Karpas-422 (cell line): Measurements from ENCODE around the gene UBAC1. TPM values are rescaled to one million over a fixed set of nuclear protein-coding genes. Genes with fewer than 3 reads are reported as not detected.
"Not testable (repeated sequence)": the region's sequence is repeated elsewhere in the genome, so short reads cannot be mapped to it uniquely, and the experiment has no call there.

Experiments used
- DNase-seq: peaks from one replicate; pipeline ENCODE4 v3.0.0-alpha.2; 2015
- H2AFZ ChIP-seq: fragments of 200-600 bp; sonication (generic); 2 replicates; pipeline ENCODE4 v1.6.1; 2014; ENCODE audit warnings: antibody characterized with exemption, low read length, mixed read lengths
- H3K27ac ChIP-seq: fragments of 200-600 bp; sonication (generic); 2 replicates; pipeline ENCODE4 v1.5.1; 2014; ENCODE audit warnings: mild to moderate bottlenecking, low read length, moderate library complexity
- H3K27me3 ChIP-seq: fragments of 200-600 bp; sonication (generic); 2 replicates; pipeline ENCODE4 v1.6.1; 2014; ENCODE audit warnings: low read length, mixed read lengths
- H3K36me3 ChIP-seq: fragments of 200-600 bp; sonication (generic); 2 replicates; pipeline ENCODE4 v1.6.1; 2014; ENCODE audit warnings: low read length, mixed read lengths; ENCODE audit not compliant: insufficient read depth
- H3K4me1 ChIP-seq: fragments of 200-600 bp; sonication (generic); 2 replicates; pipeline ENCODE4 v1.6.1; 2014; ENCODE audit warnings: mild to moderate bottlenecking, low read length, mixed read lengths
- H3K4me2 ChIP-seq: fragments of 200-600 bp; sonication (generic); 2 replicates; pipeline ENCODE4 v1.6.1; 2014; ENCODE audit warnings: low read length, low read depth, mild to moderate bottlenecking; ENCODE audit not compliant: poor library complexity, severe bottlenecking
- H3K4me3 ChIP-seq: fragments of 200-600 bp; sonication (generic); 2 replicates; pipeline ENCODE4 v1.5.1; 2014; ENCODE audit warnings: mild to moderate bottlenecking, antibody characterized with exemption, low read length, mixed read lengths
- H3K79me2 ChIP-seq: fragments of 200-600 bp; sonication (generic); 2 replicates; pipeline ENCODE4 v1.6.1; 2014; ENCODE audit warnings: mild to moderate bottlenecking, low read length, mixed read lengths
- H3K9ac ChIP-seq: fragments of 200-600 bp; sonication (generic); 2 replicates; pipeline ENCODE4 v1.6.0; 2014; ENCODE audit warnings: low read length
- H3K9me2 ChIP-seq: fragments of 200-600 bp; sonication (generic), shearing (Covaris generic); replicated peaks from 2 replicates; pipeline ENCODE4 v1.6.0; 2014; ENCODE audit warnings: mild to moderate bottlenecking, low read length, moderate library complexity; ENCODE audit not compliant: insufficient read depth
- H3K9me3 ChIP-seq: fragments of 300-700, 200-600 bp; sonication (generic); 2 replicates; pipeline ENCODE4 v1.6.1; 2014; ENCODE audit warnings: low read length, mixed read lengths
- H4K20me1 ChIP-seq: fragments of 200-600 bp; sonication (generic); 2 replicates; pipeline ENCODE4 v1.6.1; 2014; ENCODE audit warnings: mild to moderate bottlenecking, antibody characterized with exemption, low read length, low read depth; ENCODE audit not compliant: insufficient read depth
- total RNA-seq: library from RNA; depleted of rRNA; stranded (reverse); fragments of >200 nt; shearing (Covaris generic); gene quantifications from 2 replicates; pipeline ENCODE4 v1.2.3, GENCODE V29; 2014; ENCODE audit warnings: low replicate concordance

The UBAC1 gene
- total RNA-seq, 1 experiment from 2014 or later = 32.1 TPM

- no peak for DNase-seq
- Histone ChIP-seq H3K9me3 (no peaks in the 10 kb centered on the region), H3K4me1 (no peaks in the 10 kb centered on the region), H3K36me3 (peaks cover 10% of the 10 kb centered on the region; the same call in 1 of the 2 replicates), H4K20me1 (0 out of 2 replicates have a peak, but pooled peaks cover 4% of the 10 kb centered on the region), H3K4me3 (no peak overlapping the region), H3K27ac (no peak overlapping the region), H3K9me2 (no peaks in the 10 kb centered on the region), H3K4me2 (no peak overlapping the region), H3K79me2 (peaks cover 34% of the 10 kb centered on the region), H2AFZ (no peak overlapping the region), H3K27me3 (no peaks in the 10 kb centered on the region), H3K9ac (no peak overlapping the region)
Observed at GRCh38 chr9:135952664-135953206, 8.4 kb downstream of the UBAC1 start.

GRCh38 chr9:135951889-135952663 is 9.1 kb downstream of the UBAC1 start:
- H3K9ac ChIP-seq = no peak overlapping the region

GRCh38 chr9:135951310-135951709 is 9.9 kb downstream of the UBAC1 start:
- not testable (repeated sequence) for H3K27ac ChIP-seq, H3K27me3 ChIP-seq, H3K36me3 ChIP-seq, H3K9me2 ChIP-seq, H3K9me3 ChIP-seq, H3K4me1 ChIP-seq, H2AFZ ChIP-seq, H3K4me2 ChIP-seq, DNase-seq, H3K4me3 ChIP-seq, H4K20me1 ChIP-seq, H3K9ac ChIP-seq
- H3K79me2 ChIP-seq = peaks cover 20% of the 10 kb centered on the region

More at GRCh38 chr9:135951889-135952663, 9.1 kb downstream of the UBAC1 start:
- no peaks in the 10 kb centered on the region for H3K9me3 ChIP-seq
- no peaks in the 10 kb centered on the region for H3K27me3 ChIP-seq
- 0 out of 2 replicates have a peak, but pooled peaks cover 4% of the 10 kb centered on the region for H4K20me1 ChIP-seq
- no peak overlapping the region for H3K4me3 ChIP-seq
- no peak for DNase-seq
- peaks cover 10% of the 10 kb centered on the region; the same call in 1 of the 2 replicates for H3K36me3 ChIP-seq
- peaks cover 28% of the 10 kb centered on the region for H3K79me2 ChIP-seq
- no peak overlapping the region for H2AFZ ChIP-seq
- no peaks in the 10 kb centered on the region for H3K9me2 ChIP-seq
- no peaks in the 10 kb centered on the region for H3K4me1 ChIP-seq
- H3K4me2 ChIP-seq = no peak overlapping the region
- H3K27ac ChIP-seq = no peak overlapping the region

GRCh38 chr9:135950841-135951240 is 10.3 kb downstream of the UBAC1 start:
- peaks cover 15% of the 10 kb centered on the region for H3K79me2 ChIP-seq
- H3K27ac ChIP-seq, H3K9me2 ChIP-seq, H3K4me1 ChIP-seq, H3K4me2 ChIP-seq, H4K20me1 ChIP-seq, DNase-seq, H2AFZ ChIP-seq, H3K4me3 ChIP-seq, H3K9ac ChIP-seq, H3K27me3 ChIP-seq, H3K9me3 ChIP-seq, H3K36me3 ChIP-seq: not testable (repeated sequence)

- peaks cover 10% of the 10 kb centered on the region; the same call in 1 of the 2 replicates for H3K36me3 ChIP-seq
Observed at GRCh38 chr9:135950135-135950682, 11.0 kb downstream of the UBAC1 start.

GRCh38 chr9:135949501-135950134 is 11.6 kb downstream of the UBAC1 start:
- Histone ChIP-seq H3K4me3 (no peak overlapping the region), H3K27me3 (no peaks in the 10 kb centered on the region), H3K9me2 (no peaks in the 10 kb centered on the region), H4K20me1 (no peaks in the 10 kb centered on the region), H3K9ac (no peak overlapping the region), H3K27ac (no peak overlapping the region), H3K79me2 (peaks cover 11% of the 10 kb centered on the region; the same call in 1 of the 2 replicates), H3K4me2 (no peak overlapping the region), H3K9me3 (no peaks in the 10 kb centered on the region), H2AFZ (no peak overlapping the region), H3K4me1 (no peaks in the 10 kb centered on the region), H3K36me3 (peaks cover 7% of the 10 kb centered on the region; the same call in 1 of the 2 replicates)
- no peak for DNase-seq

More at GRCh38 chr9:135950135-135950682, 11.0 kb downstream of the UBAC1 start:
- H3K9me3 ChIP-seq = no peaks in the 10 kb centered on the region
- no peak for DNase-seq
- H3K4me3 ChIP-seq = no peak overlapping the region
- H2AFZ ChIP-seq = no peak overlapping the region
- H3K79me2 ChIP-seq = peaks cover 9% of the 10 kb centered on the region; the same call in 1 of the 2 replicates
- H3K27me3 ChIP-seq = no peaks in the 10 kb centered on the region
- H3K27ac ChIP-seq = no peak overlapping the region
- no peaks in the 10 kb centered on the region for H3K4me1 ChIP-seq
- no peak overlapping the region for H3K9ac ChIP-seq
- no peak overlapping the region for H3K4me2 ChIP-seq
- no peaks in the 10 kb centered on the region for H4K20me1 ChIP-seq
- no peaks in the 10 kb centered on the region for H3K9me2 ChIP-seq

- Histone ChIP-seq H4K20me1 (no peaks in the 10 kb centered on the region), H3K4me1 (no peaks in the 10 kb centered on the region), H3K36me3 (peaks cover 5% of the 10 kb centered on the region; the same call in 1 of the 2 replicates), H3K79me2 (peaks cover 11% of the 10 kb centered on the region; the same call in 1 of the 2 replicates), H3K4me3 (no peak overlapping the region), H3K9me3 (no peaks in the 10 kb centered on the region), H3K9me2 (no peaks in the 10 kb centered on the region), H3K9ac (no peak overlapping the region), H2AFZ (no peak overlapping the region), H3K27ac (no peak overlapping the region), H3K4me2 (no peak overlapping the region), H3K27me3 (no peaks in the 10 kb centered on the region)
- DNase-seq = no peak
Observed at GRCh38 chr9:135948968-135949367, 12.2 kb downstream of the UBAC1 start.

GRCh38 chr9:135948446-135948845 is 12.7 kb downstream of the UBAC1 start:
- no peak overlapping the region for H3K9ac ChIP-seq
- no peak overlapping the region for H3K27ac ChIP-seq
- H3K4me1 ChIP-seq = peaks cover under 1% of the 10 kb centered on the region; the same call in 1 of the 2 replicates
- H3K36me3 ChIP-seq = peaks cover 5% of the 10 kb centered on the region; the same call in 1 of the 2 replicates
- peaks cover 11% of the 10 kb centered on the region; the same call in 1 of the 2 replicates for H3K79me2 ChIP-seq
- H4K20me1 ChIP-seq = no peaks in the 10 kb centered on the region
- no peaks in the 10 kb centered on the region for H3K27me3 ChIP-seq
- no peaks in the 10 kb centered on the region for H3K9me3 ChIP-seq
- H3K4me3 ChIP-seq = no peak overlapping the region
- H3K9me2 ChIP-seq = no peaks in the 10 kb centered on the region
- H3K4me2 ChIP-seq = no peak overlapping the region
- no peak for DNase-seq
- H2AFZ ChIP-seq = no peak overlapping the region
